Dedifferentiated amniotic fluid mesenchymal stem cell (primary cell): Measurements from ENCODE around the gene FOXN3.

ENCODE experiments used
- DNase-seq: peaks from one replicate; pipeline ENCODE4 v3.0.0-alpha.2; 2016; ENCODE audit errors: extremely low spot score

The FOXN3 gene

DNA sequence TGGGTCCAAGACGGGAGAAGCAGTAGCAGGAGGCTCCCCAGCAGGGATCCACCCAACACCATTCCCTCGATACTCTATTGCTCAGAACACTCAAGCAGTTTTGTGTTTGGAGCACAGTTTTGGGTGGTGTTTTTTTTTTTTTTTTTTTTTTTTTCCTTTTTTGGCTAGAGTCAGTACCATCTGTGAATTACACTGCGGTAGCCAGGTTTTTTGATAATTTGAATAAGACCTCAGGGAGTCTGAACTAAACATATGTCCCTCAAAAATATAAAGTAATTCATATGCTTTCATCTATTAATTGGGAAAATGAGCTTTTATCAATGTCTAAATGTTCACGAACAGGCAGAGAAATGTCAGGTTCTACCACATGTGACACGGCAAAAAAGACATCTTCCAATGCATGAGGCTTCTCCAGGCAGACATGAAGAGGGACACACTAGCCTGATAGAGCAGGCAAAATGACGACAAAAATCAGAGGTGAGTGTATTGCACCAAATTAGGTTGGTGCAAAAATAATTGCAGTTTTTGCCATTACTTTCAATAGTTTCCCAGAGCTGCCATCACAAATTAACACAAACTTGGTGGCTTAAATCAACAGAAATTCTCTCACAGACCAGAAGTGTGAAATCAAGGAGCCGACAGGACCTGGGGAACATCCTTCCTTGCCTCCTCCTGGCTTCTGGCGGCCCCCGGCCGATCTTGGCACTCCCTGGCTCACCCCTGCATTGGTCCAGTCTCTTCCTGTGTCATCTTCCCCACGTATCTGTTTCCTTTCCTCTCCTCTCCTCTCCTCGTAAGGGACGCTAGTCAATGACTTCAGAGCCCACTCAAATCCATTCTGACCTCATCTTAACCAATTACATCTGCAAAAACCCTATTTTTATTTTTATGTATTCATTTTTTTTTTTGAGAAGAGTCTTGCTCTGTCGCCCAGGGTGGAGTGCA, 33.9 kb downstream of the FOXN3 start:
- no peak for DNase-seq

- no peak for DNase-seq
Observed at GRCh38 chr14:89382487-89382886, 34.5 kb downstream of the FOXN3 start.

DNA sequence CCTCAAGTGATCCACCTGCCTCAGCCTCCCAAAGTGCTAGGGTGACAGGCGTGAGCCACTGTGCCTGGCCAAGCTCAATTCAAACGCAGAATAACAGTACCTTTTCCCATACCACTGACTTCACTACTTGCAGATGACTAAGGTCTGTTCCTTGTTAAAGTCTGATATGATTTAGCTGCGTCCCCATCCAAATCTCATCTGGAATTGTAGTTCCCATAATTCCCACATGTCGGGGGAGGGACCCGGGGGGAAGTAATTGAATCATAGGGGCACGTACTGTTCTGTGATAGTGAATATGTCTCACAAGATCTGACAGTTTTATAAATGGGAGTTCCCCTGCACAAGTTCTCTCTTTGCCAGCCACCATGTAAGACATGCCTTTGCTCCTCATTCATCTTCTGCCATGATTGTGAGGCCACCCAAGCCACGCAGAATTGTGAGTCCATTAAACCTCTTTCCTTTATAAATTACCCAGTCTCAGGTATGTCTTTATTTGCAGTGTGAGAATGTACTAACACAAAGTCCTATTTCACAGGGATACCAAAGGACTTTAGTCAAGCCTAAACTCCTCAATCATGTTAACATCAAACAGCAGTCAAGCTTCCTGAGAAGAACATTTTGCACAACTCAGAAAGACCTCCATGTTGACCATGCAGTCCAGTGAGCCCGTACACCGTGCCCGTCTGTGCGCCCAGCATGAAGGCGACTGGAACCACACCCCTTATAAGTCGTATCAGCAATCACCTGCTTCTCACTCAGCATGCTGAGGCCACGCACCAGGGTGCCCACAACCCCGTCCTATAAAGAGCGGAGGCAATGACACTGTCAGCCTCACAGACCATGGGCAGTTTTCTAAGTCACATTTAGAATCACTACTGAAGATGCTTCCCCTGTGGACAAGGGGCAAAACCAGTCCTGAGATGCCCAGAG, 36.9 kb downstream of the FOXN3 start:
- no peak for DNase-seq

- no peak for DNase-seq
Observed at GRCh38 chr14:89379006-89379405, 38.0 kb downstream of the FOXN3 start.

- DNase-seq: no peak
Observed at GRCh38 chr14:89378119-89378518, 38.9 kb downstream of the FOXN3 start.

DNA sequence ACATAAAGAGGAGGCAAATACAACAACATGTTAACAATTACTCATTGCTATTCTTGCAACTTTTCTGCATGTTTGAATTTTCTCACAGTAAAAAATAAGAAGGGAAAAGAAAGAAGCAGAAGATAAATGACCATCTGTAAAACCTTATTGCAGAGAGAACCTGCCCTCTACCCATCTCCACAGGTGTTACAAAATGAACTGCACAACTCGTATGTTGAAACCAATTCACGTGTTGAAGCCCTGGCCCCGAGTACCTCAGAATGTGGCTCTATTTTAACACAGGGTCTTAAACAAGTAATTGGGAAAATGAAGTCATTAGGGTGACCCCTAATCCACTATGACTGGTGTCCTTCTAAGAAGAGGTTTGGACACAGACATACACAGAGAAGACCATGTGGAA, 39.5 kb downstream of the FOXN3 start:
- no peak for DNase-seq

- DNase-seq: no peak
Observed at GRCh38 chr14:89374908-89375307, 42.1 kb downstream of the FOXN3 start.

DNA sequence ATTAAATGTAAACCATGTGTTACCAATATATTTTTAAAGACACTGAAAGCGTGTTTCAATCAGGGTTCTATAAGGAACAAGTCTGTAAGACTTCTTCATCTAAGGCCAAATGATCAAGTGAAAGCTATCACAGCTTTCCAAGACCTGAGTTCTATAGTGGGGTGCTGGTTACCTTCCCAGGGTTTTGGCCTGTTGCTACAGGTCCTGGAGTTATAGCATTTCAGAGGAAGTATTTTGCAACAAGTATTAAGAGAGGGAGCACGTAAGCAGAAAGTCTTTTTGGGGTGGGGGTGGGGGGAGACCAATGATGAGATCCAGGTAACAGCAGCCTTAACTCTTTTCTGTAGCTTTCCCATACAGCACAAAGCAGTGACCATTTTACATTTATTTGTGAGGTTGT, 43.8 kb downstream of the FOXN3 start:
- no peak for DNase-seq

- DNase-seq: no peak
Observed at GRCh38 chr14:89372512-89372883, 44.5 kb downstream of the FOXN3 start.

- DNase-seq: peak; percentile 52
Observed at GRCh38 chr14:89371585-89372511, 45.2 kb downstream of the FOXN3 start.

DNA sequence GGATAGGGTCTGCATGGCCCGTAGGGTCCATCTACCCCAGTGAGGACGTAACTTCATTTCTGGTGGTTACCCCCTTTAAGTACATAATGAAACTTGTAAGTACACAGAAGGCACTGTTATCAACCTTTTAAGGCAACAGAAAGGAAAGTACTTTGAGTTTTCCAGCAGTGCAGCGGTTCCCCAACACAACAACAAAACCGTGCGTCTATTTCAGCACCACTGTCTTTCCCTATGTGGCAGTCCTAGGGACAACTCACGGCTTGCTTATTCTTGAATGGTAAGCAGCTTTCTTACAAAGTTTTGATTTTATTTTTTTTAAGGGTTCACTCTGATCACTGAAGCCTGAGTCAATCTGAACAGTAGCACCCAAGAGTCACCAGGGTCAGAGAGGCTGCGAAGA, 46.3 kb downstream of the FOXN3 start:
- DNase-seq: no peak

DNA sequence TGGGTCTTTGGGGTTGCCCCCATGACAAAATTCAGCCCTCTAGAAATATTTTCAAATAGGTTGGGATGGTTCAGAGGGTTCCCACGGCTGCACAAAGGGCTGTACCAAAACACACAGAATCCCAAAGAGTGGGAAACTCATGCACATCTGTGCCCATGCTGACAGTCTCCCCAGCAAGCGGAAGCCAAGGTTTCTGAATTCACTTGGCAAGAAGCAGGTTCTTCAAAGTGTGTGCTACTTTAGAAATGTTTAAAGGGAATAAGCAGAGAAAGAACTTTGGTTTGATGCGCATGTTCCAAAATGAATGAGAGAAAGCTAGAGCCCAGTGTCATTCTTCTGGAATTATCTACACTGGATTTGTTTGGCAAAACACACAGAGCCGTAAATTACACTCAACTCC, 46.7 kb downstream of the FOXN3 start:
- DNase-seq: no peak

- no peak for DNase-seq
Observed at GRCh38 chr14:89369656-89370055, 47.4 kb downstream of the FOXN3 start.

DNA sequence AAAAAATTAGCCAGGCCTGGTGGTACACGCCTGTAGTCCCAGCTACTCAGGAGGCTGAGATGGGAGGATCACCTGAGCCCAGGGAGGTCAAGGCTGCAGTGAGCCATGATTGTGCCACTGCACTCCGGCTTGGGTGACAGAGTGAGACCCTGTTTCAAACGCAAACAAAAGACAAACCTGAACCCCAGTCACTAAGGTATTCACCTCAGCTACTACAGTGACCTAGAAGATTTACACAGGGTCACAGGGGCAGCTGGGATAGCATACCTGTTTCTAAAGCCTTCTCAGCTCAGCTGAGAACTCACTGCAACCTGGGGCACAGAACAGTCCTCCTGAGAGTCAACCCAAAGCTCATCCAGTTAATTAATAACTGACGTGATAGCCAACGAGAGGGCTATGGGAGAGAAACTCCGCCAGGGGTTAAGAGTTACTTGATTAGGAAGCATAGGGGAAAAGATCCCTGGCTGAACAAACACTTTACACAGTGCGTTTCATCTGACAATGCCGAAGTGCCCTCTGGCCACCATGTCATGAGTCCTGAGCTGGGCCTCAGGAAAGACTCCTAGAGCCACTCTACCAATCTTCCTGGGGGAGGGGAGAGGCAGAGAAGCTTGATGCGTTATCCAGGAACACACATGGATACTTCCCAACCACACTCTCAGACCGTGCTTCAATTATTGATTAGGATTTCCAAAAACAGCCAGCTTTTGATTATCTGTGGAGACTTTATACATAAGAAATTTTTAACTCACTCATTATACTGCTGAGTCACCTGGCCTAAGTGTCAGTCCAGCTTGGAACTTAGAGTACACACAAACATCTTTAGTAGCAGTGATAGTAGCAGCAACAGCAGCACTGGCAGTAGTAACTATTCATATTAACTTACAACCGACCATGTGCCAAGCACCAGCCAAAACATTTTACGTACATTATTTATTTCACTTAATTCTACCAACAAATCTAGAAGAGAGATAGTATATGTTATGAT, 48.2 kb downstream of the FOXN3 start:
- DNase-seq: no peak

- DNase-seq: no peak
Observed at GRCh38 chr14:89367779-89368120, 49.3 kb downstream of the FOXN3 start.

DNA sequence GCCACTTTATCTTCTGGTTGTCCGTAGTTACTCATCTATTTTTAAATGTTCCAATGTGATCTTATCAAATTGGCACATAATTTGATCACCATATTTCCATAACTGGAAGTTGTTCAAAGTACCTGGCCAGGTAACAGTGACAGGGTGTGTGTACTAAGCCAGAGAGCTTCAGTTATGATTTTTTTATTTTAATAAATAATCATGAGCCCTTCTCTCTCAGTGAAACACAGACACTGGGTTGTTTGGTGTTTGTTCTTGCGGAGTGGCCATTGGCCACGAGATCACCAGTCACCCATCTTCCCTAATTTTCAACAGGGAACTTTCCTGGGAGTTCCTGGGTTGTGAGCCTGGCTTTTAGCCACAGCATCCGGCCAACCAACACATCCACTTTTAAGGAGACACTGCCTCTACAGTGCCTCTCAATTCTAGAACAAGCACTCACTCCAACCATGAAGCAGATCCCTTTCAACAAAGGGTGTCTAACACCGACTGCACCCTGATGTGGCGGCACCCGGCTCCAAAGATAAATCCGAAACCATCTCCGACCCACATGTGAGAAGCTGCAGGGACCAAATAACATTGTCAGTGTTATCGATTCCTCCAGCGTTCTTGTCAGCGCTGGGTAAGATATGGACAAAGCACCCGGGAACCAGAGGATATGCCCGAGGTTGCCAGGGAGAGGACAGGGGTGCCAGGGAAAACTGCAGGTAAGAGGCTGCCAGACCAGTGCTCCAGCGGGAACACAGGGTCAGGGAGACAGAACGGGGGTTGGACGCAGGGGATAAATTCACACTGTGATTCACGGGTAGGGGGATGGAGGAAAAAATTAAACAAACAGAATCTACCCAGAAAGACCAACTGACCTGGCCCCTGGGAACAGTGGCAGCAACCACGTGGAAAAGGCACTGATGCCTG, 49.9 kb downstream of the FOXN3 start:
- DNase-seq: no peak

GRCh38 chr14:89365061-89365801, 51.8 kb downstream of the FOXN3 start:
- no peak for DNase-seq

DNA sequence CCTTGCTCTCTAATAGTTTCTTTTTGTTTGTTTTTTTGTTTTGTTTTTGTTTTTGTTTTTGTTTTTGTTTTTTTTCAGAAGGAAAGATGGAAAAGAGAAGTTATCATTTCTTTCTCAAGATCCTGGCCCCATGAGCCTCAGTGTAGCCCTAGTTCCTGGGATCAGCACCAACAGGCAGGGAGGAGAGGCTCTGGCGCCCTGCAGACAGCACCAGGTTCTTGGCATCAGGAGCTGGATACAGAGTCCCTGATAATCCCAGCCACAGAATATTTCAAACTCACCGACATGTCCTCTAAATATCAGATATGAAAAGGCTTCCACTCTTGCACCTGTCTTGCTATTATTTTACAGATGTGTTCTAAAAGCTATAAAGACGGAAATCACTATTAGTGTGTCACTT, 52.7 kb downstream of the FOXN3 start:
- no peak for DNase-seq

- DNase-seq: no peak
Observed at GRCh38 chr14:89360277-89360676, 56.8 kb downstream of the FOXN3 start.
